Naive thymus-derived CD8-positive, alpha-beta T cell (primary cell): Measurements from ENCODE around the gene RBM33. TPM values are rescaled to one million over a fixed set of nuclear protein-coding genes. Genes with fewer than 3 reads are reported as not detected.
"Not testable (repeated sequence)": the region's sequence is repeated elsewhere in the genome, so short reads cannot be mapped to it uniquely, and the experiment has no call there.

Experiments
- ATAC-seq, 2 donors: fragments of 150-1000 bp; cut with Tn5 transposase in 1 of 2; sonication (Bioruptor Pico), chemical (Tn5 transposase) in 1 of 2; 1 replicate in 1 of 2; 2 replicates in 1 of 2; pipeline ENCODE4 v1.10.0; 2021; ENCODE audit warnings: mild to moderate bottlenecking in 2 of 2, moderate library complexity in 2 of 2
- POLR2A ChIA-PET: fragments of 350-600 bp; sonication (Branson Sonifier 250); formaldehyde crosslinking; loops from one replicate; lab custom pipeline; 2021; ENCODE audit warnings: antibody characterized with exemption; lab: Charles Lee
- DNase-seq, 10 donors: peaks; one replicate each; pipeline versions ENCODE4 v3.0.0 to v3.0.0-alpha.2; 2020 to 2022
- H3K27ac Mint-ChIP-seq, 10 donors: one replicate each; pipeline ENCODE4 v1.8.0; 2020 to 2022; ENCODE audit warnings: mild to moderate bottlenecking in 10 of 10, mixed read lengths in 10 of 10, moderate library complexity in 4 of 10, inconsistent platforms in 1 of 10
- H3K27me3 Mint-ChIP-seq, 5 donors: one replicate each; pipeline ENCODE4 v1.8.0; 2021 to 2022; ENCODE audit warnings: mixed read lengths in 5 of 5
- H3K36me3 Mint-ChIP-seq, 3 donors: one replicate each; pipeline ENCODE4 v1.8.0; 2020 to 2022; ENCODE audit warnings: mixed read lengths in 3 of 3, mild to moderate bottlenecking in 2 of 3, inconsistent platforms in 1 of 3
- H3K4me1 Mint-ChIP-seq, 4 donors: one replicate each; pipeline ENCODE4 v1.8.0; 2021 to 2022; ENCODE audit warnings: mixed read lengths in 4 of 4
- H3K4me3 Mint-ChIP-seq, 10 donors: one replicate each; pipeline ENCODE4 v1.8.0; 2020 to 2022; ENCODE audit warnings: mild to moderate bottlenecking in 10 of 10, mixed read lengths in 10 of 10, moderate library complexity in 6 of 10, inconsistent platforms in 1 of 10
- H3K9me3 Mint-ChIP-seq, 9 donors: one replicate each; pipeline ENCODE4 v1.8.0; 2020 to 2022; ENCODE audit warnings: mixed read lengths in 9 of 9, mild to moderate bottlenecking in 3 of 9, inconsistent platforms in 1 of 9, moderate library complexity in 1 of 9
- polyA plus RNA-seq, 3 donors: library from polyadenylated mRNA; unstranded; fragments of 300-500 nt; fragmentation: Illumina TruSeq; gene quantifications; one replicate each; pipeline ENCODE4 v1.2.3, GENCODE V29; 2021
- total RNA-seq, 8 experiments: library from RNA in 2 of 8; stranded (reverse) in 2 of 8; gene quantifications; one replicate each; pipeline ENCODE4 v1.2.3 and lab custom pipeline; 2021 to 2026

Gene RBM33
- total and polyA plus RNA-seq, 5 experiments from 2014 or later: 35.3 to 173 (median 65.3) TPM

GRCh38 chr7:155811895-155812761 lies 167.7 kb downstream of the RBM33 start, which contains the start of gene SHH:
SHH (minus strand) TSS chr7:155812463; CDS start chr7:155812122, 341 bp downstream.
- peaks cover 0 to 2% (median 0%) of the 10 kb centered on the region in 3 donors for H3K36me3 Mint-ChIP-seq
- DNase-seq (peak in 1 of 10 donors; percentile 32), ATAC-seq (no peak)
- H3K4me3 Mint-ChIP-seq: peak within 1 kb of the TSS in 5 of 10 donors; percentile 36 to 70 (median 69)
- H3K9me3 Mint-ChIP-seq: peaks cover 0 to 1% (median 0%) of the 10 kb centered on the region in 9 donors
- H3K4me1 Mint-ChIP-seq: peaks cover 19 to 34% (median 26%) of the 10 kb centered on the region in 4 donors
- peak within 1 kb of the TSS in 1 of 10 donors; percentile 91 for H3K27ac Mint-ChIP-seq
- POLR2A ChIA-PET: no interaction called here
- peaks cover 25 to 73% (median 50%) of the 10 kb centered on the region in 5 donors for H3K27me3 Mint-ChIP-seq

- POLR2A ChIA-PET: no interaction called here
- H3K9me3 Mint-ChIP-seq: peaks cover 0 to 2% (median 0%) of the 10 kb centered on the region in 9 donors
Measured at GRCh38 chr7:155813125-155813524, 168.7 kb downstream of the RBM33 start.

GRCh38 chr7:155813546-155814315 lies 169.3 kb downstream of the RBM33 start:
- H3K9me3 Mint-ChIP-seq: peaks cover 0 to 2% (median 0%) of the 10 kb centered on the region in 9 donors
- peaks cover 0 to 2% (median 0%) of the 10 kb centered on the region in 3 donors for H3K36me3 Mint-ChIP-seq
- H3K27me3 Mint-ChIP-seq: peaks cover 25 to 62% (median 43%) of the 10 kb centered on the region in 5 donors
- H3K4me1 Mint-ChIP-seq: peaks cover 17 to 28% (median 21%) of the 10 kb centered on the region in 4 donors
- ATAC-seq (no peak), DNase-seq (no peak)
- POLR2A ChIA-PET: no interaction called here
- H3K27ac Mint-ChIP-seq: no peak overlapping the region
- no peak overlapping the region for H3K4me3 Mint-ChIP-seq

More at GRCh38 chr7:155813125-155813524, 168.7 kb downstream of the RBM33 start:
- no peak overlapping the region for H3K27ac Mint-ChIP-seq
- no peak overlapping the region for H3K4me3 Mint-ChIP-seq
- peaks cover 0 to 2% (median 0%) of the 10 kb centered on the region in 3 donors for H3K36me3 Mint-ChIP-seq
- H3K27me3 Mint-ChIP-seq: peaks cover 25 to 63% (median 45%) of the 10 kb centered on the region in 5 donors
- peaks cover 17 to 28% (median 23%) of the 10 kb centered on the region in 4 donors for H3K4me1 Mint-ChIP-seq
- DNase-seq (no peak), ATAC-seq (no peak)

- Mint-ChIP-seq H3K4me3 (no peak overlapping the region), H3K4me1 (peaks cover 13 to 25% (median 18%) of the 10 kb centered on the region in 4 donors), H3K9me3 (peaks cover 0 to 2% (median 0%) of the 10 kb centered on the region in 9 donors), H3K27ac (no peak overlapping the region), H3K36me3 (peaks cover 0 to 2% (median 0%) of the 10 kb centered on the region in 3 donors), H3K27me3 (peaks cover 22 to 60% (median 39%) of the 10 kb centered on the region in 5 donors)
- no peak for ATAC-seq
- DNase-seq: no peak
- POLR2A ChIA-PET: interaction anchor here (0.6 kb wide), 1 partner anchor 13 kb away, joined by 5 read pairs; no protein-coding TSS in a partner anchor
Measured at GRCh38 chr7:155814316-155815276, 170.1 kb downstream of the RBM33 start.

GRCh38 chr7:155815332-155816191 lies 171.1 kb downstream of the RBM33 start:
- ATAC-seq (peak; percentile 80 to 91), DNase-seq (peak; percentile 48 to 76 (median 62))
- Mint-ChIP-seq H3K27me3 (peaks cover 22 to 64% (median 38%) of the 10 kb centered on the region in 5 donors), H3K36me3 (peaks cover 0 to 2% (median 0%) of the 10 kb centered on the region in 3 donors), H3K4me1 (peaks cover 13 to 24% (median 17%) of the 10 kb centered on the region in 4 donors), H3K27ac (peak overlapping the region in 1 of 10 donors; percentile 37), H3K4me3 (peak overlapping the region in 6 of 10 donors; percentile 0 to 63 (median 30)), H3K9me3 (peaks cover 0 to 2% (median 0%) of the 10 kb centered on the region in 9 donors)
- POLR2A ChIA-PET: no interaction called here

- Mint-ChIP-seq H3K4me1 (peaks cover 11 to 20% (median 15%) of the 10 kb centered on the region in 4 donors), H3K36me3 (peaks cover 0 to 2% (median 0%) of the 10 kb centered on the region in 3 donors), H3K4me3 (no peak overlapping the region), H3K9me3 (peaks cover 0 to 2% (median 0%) of the 10 kb centered on the region in 9 donors), H3K27me3 (peaks cover 17 to 60% (median 32%) of the 10 kb centered on the region in 5 donors), H3K27ac (no peak overlapping the region)
- POLR2A ChIA-PET: no interaction called here
- ATAC-seq: no peak
- no peak for DNase-seq
Measured at GRCh38 chr7:155816192-155816508, 171.7 kb downstream of the RBM33 start.

GRCh38 chr7:155816996-155817395 lies 172.5 kb downstream of the RBM33 start:
- Mint-ChIP-seq H3K27ac (no peak overlapping the region), H3K9me3 (peaks cover 0 to 2% (median 0%) of the 10 kb centered on the region in 9 donors), H3K36me3 (peaks cover 0 to 2% (median 0%) of the 10 kb centered on the region in 3 donors), H3K27me3 (peaks cover 16 to 52% (median 28%) of the 10 kb centered on the region in 5 donors), H3K4me1 (peaks cover 7 to 12% (median 10%) of the 10 kb centered on the region in 4 donors), H3K4me3 (no peak overlapping the region)
- POLR2A ChIA-PET: no interaction called here
- DNase-seq (peak in 1 of 10 donors; percentile 52), ATAC-seq (no peak)

- H3K4me1 Mint-ChIP-seq, H3K4me3 Mint-ChIP-seq, H3K36me3 Mint-ChIP-seq, H3K9me3 Mint-ChIP-seq, ATAC-seq, H3K27ac Mint-ChIP-seq, POLR2A ChIA-PET: not testable (repeated sequence)
- H3K27me3 Mint-ChIP-seq: peaks cover 16 to 47% (median 30%) of the 10 kb centered on the region in 5 donors
- DNase-seq: peak in 1 of 10 donors; percentile 52
Measured at GRCh38 chr7:155817515-155817914, 173.1 kb downstream of the RBM33 start.

- POLR2A ChIA-PET: no interaction called here
- Mint-ChIP-seq H3K4me1 (peaks cover 4 to 8% (median 5%) of the 10 kb centered on the region in 4 donors), H3K36me3 (peaks cover 0 to 2% (median 0%) of the 10 kb centered on the region in 3 donors), H3K27ac (no peak overlapping the region), H3K27me3 (peaks cover 11 to 43% (median 27%) of the 10 kb centered on the region in 5 donors), H3K9me3 (peaks cover 0 to 2% (median 0%) of the 10 kb centered on the region in 9 donors), H3K4me3 (no peak overlapping the region)
- DNase-seq: peak in 1 of 10 donors; percentile 50
- no peak for ATAC-seq
Measured at GRCh38 chr7:155818154-155818819, 173.8 kb downstream of the RBM33 start.

- Mint-ChIP-seq H3K36me3 (peaks cover 0 to under 1% (median 0%) of the 10 kb centered on the region in 3 donors), H3K27me3 (peaks cover 8 to 40% (median 25%) of the 10 kb centered on the region in 5 donors), H3K27ac (no peak overlapping the region), H3K4me1 (peaks cover 4 to 8% (median 5%) of the 10 kb centered on the region in 4 donors), H3K4me3 (no peak overlapping the region), H3K9me3 (peaks cover 0 to 2% (median 0%) of the 10 kb centered on the region in 9 donors)
- POLR2A ChIA-PET: no interaction called here
- no peak for DNase-seq
- no peak for ATAC-seq
Measured at GRCh38 chr7:155818820-155819168, 174.3 kb downstream of the RBM33 start.
